Retinal pigment epithelial cell (primary cell): Measurements from ENCODE around the gene WDR93.
A peak's percentile ranks its signal among the peaks of the same experiment; 100 is the strongest.

Source experiments
- DNase-seq: peaks from one replicate; pipeline ENCODE4 v3.0.0-alpha.2; 2010; ENCODE audit warnings: low read depth
- H3K4me3 ChIP-seq: 2 replicates; pipeline ENCODE4 v1.5.1; 2011; ENCODE audit warnings: mild to moderate bottlenecking, low read length, control low read depth, moderate library complexity
- CTCF ChIP-seq: conservative IDR thresholded peaks from 2 replicates; pipeline ENCODE4 v1.5.1; 2011; ENCODE audit warnings: low read depth, low read length, control low read depth, inconsistent platforms

Gene WDR93

GRCh38 chr15:89723031-89723430, 32.4 kb downstream of the WDR93 start:
- no peak for TF ChIP-seq CTCF
- no peak overlapping the region for H3K4me3 ChIP-seq
- DNase-seq, result no peak

GRCh38 chr15:89724621-89725020, 34.0 kb downstream of the WDR93 start:
- DNase-seq, result no peak
- H3K4me3 ChIP-seq, result no peak overlapping the region
- TF ChIP-seq CTCF, result no peak

GRCh38 chr15:89725064-89725463, 34.5 kb downstream of the WDR93 start:
- TF ChIP-seq CTCF, result no peak
- no peak for DNase-seq
- no peak overlapping the region for H3K4me3 ChIP-seq

- H3K4me3 ChIP-seq, result no peak overlapping the region
- DNase-seq, result peak; percentile 90
- no peak for TF ChIP-seq CTCF
Observed at GRCh38 chr15:89728254-89728653, 37.6 kb downstream of the WDR93 start.

- no peak for DNase-seq
- TF ChIP-seq CTCF, result no peak
- H3K4me3 ChIP-seq, result no peak overlapping the region
Observed at GRCh38 chr15:89731275-89731674, 40.7 kb downstream of the WDR93 start.

GRCh38 chr15:89732451-89733172, 42.0 kb downstream of the WDR93 start:
- no peak overlapping the region for H3K4me3 ChIP-seq
- no peak for DNase-seq
- no peak for TF ChIP-seq CTCF

GRCh38 chr15:89735773-89736172, 45.2 kb downstream of the WDR93 start:
- no peak overlapping the region for H3K4me3 ChIP-seq
- DNase-seq, result no peak
- TF ChIP-seq CTCF, result no peak
